WERI-Rb-1 (cell line): ENCODE results near the gene DEFB115.

ENCODE experiments used
- DNase-seq: peaks from one replicate; pipeline ENCODE4 v3.0.0-alpha.2; 2020
- H3K27ac ChIP-seq: fragments of 250-450 bp; sonication (Bioruptor Pico); 2 replicates; pipeline ENCODE4 v1.5.1; 2020; ENCODE audit warnings: mild to moderate bottlenecking, moderate library complexity
- H3K27me3 ChIP-seq: fragments of 250-450 bp; sonication (Bioruptor Pico); 2 replicates; pipeline ENCODE4 v1.5.1; 2021; ENCODE audit warnings: mild to moderate bottlenecking, low read depth, moderate library complexity; ENCODE audit not compliant: insufficient read depth, severe bottlenecking
- H3K36me3 ChIP-seq: fragments of 250-450 bp; sonication (Bioruptor Pico); 2 replicates; pipeline ENCODE4 v1.5.1; 2020; ENCODE audit warnings: mild to moderate bottlenecking, moderate library complexity
- H3K4me3 ChIP-seq: 2 replicates; pipeline ENCODE4 v1.5.1; 2011; ENCODE audit warnings: low read depth, mild to moderate bottlenecking, control low read depth, low read length
- H3K9me3 ChIP-seq: fragments of 250-450 bp; sonication (Bioruptor Pico); 2 replicates; pipeline ENCODE4 v1.5.1; 2021; ENCODE audit warnings: mild to moderate bottlenecking, moderate library complexity; ENCODE audit not compliant: severe bottlenecking
- CTCF ChIP-seq: IDR thresholded peaks from 2 replicates; pipeline ENCODE4 v1.5.1; 2011; ENCODE audit warnings: low read depth, mild to moderate bottlenecking, control low read depth, inconsistent platforms, low read length

DEFB115 gene

GRCh38 chr20:31257364-31257763, at the start of gene DEFB115:
Gene DEFB115 (plus strand): TSS chr20:31257664. CDS start chr20:31257664, 0 bp downstream.
- Histone ChIP-seq H3K9me3 (no peaks in the 10 kb centered on the region), H3K27me3 (peaks cover 41% of the 10 kb centered on the region), H3K36me3 (no peaks in the 10 kb centered on the region), H3K27ac (no peak within 1 kb of the TSS), H3K4me3 (no peak within 1 kb of the TSS)
- no peak for TF ChIP-seq CTCF
- no peak for DNase-seq

GRCh38 chr20:31236953-31237352, 20.5 kb upstream of the DEFB115 start:
- no peak for TF ChIP-seq CTCF
- H3K9me3 ChIP-seq, result peaks cover 15% of the 10 kb centered on the region
- DNase-seq, result no peak
- H3K4me3 ChIP-seq, result no peak overlapping the region
- no peak overlapping the region for H3K27ac ChIP-seq
- no peaks in the 10 kb centered on the region for H3K36me3 ChIP-seq
- no peaks in the 10 kb centered on the region for H3K27me3 ChIP-seq

- peaks cover 21% of the 10 kb centered on the region for H3K9me3 ChIP-seq
- no peak overlapping the region for H3K4me3 ChIP-seq
- H3K36me3 ChIP-seq, result no peaks in the 10 kb centered on the region
- H3K27me3 ChIP-seq, result no peaks in the 10 kb centered on the region
- H3K27ac ChIP-seq, result no peak overlapping the region
- TF ChIP-seq CTCF, result no peak
- DNase-seq, result no peak
These were observed 19.7 kb upstream of the DEFB115 start for GRCh38 chr20:31237763-31238162.

- TF ChIP-seq CTCF, result no peak
- peaks cover 32% of the 10 kb centered on the region for H3K9me3 ChIP-seq
These were observed 18.3 kb upstream of the DEFB115 start for GRCh38 chr20:31239139-31239538.

GRCh38 chr20:31256959-31257358, 505 bp upstream of the DEFB115 start:
- DNase-seq, result no peak
- H3K4me3 ChIP-seq, result no peak overlapping the region
- H3K27ac ChIP-seq, result no peak overlapping the region
- H3K27me3 ChIP-seq, result peaks cover 42% of the 10 kb centered on the region
- H3K36me3 ChIP-seq, result no peaks in the 10 kb centered on the region
- no peak for TF ChIP-seq CTCF
- H3K9me3 ChIP-seq, result no peaks in the 10 kb centered on the region

More at GRCh38 chr20:31239139-31239538, 18.3 kb upstream of the DEFB115 start:
- Histone ChIP-seq H3K27ac (no peak overlapping the region), H3K27me3 (no peaks in the 10 kb centered on the region), H3K4me3 (no peak overlapping the region), H3K36me3 (no peaks in the 10 kb centered on the region)
- DNase-seq, result no peak

GRCh38 chr20:31260326-31260932, 3.0 kb downstream of the DEFB115 start:
- H3K36me3 ChIP-seq, result no peaks in the 10 kb centered on the region
- H3K4me3 ChIP-seq, result no peak overlapping the region
- H3K9me3 ChIP-seq, result no peaks in the 10 kb centered on the region
- DNase-seq, result peak; percentile 17
- TF ChIP-seq CTCF, result peak; percentile 79
- no peak overlapping the region for H3K27ac ChIP-seq
- peaks cover 20% of the 10 kb centered on the region for H3K27me3 ChIP-seq
